ENCODE measurements around the gene CCDC88A.
"Not testable (repeated sequence)": the region's sequence is repeated elsewhere in the genome, so short reads cannot be mapped to it uniquely, and the experiment has no call there.

The CCDC88A gene

DNA sequence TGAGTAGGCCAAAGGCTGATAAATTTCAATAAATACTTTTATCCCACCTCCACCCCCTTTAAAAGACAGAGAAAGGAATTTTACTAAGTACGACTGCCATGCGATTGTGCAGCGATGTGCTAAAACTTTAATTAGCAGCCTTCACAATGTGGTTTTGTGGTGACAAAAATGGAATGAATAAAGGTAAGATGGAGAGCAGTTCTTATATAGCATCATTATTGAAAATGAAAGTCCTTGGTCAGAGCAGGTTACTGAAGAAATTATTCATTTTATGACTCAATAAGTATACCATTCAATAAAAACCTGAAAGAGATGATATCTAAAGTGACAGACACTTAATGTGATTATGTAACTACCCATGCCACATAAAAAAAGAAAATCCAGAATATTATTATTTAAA, 117.4 kb downstream of the CCDC88A start:
- no peak for DNase-seq (ENCODE audit: low read depth)

DNA sequence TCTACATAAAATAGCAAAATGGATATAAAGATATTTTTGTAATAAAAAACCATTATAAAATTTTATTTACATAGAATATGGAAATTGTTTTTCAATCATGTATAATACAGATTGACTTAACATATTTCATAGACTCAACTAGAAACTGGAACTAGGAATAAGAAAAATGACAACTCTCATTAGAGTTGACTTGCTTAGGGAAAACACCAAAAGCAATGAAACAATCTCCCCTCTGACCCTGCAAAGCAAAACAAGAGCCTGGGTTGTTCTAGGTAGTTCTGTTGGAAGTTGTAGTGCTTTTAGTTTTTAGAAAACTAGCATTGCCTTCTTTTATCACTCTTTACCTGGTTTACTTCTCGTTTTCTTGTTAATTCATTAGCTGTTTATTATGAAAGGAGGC, 118.4 kb downstream of the CCDC88A start:
- no peak for DNase-seq (ENCODE audit: low read depth)

DNA sequence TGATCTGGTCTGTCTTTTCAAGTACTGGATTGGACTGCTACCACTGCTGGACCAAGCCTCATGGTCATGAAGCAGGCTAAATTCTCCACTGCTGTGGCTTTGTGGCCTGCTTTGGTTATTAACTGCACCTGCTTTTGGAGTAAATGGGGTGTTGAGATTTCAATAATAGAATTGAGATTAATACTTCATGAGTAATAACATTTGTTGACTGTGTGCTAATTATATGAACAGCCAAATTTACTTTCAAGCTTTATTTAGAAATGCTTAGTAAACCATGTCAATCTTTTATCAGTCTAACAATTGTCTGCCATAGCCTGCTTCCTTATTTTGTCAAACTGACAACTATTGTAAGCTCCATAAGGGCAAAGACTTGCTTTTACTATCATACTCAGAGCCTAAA, 123.3 kb downstream of the CCDC88A start:
- DNase-seq (ENCODE audit: low read depth), result no peak

DNA sequence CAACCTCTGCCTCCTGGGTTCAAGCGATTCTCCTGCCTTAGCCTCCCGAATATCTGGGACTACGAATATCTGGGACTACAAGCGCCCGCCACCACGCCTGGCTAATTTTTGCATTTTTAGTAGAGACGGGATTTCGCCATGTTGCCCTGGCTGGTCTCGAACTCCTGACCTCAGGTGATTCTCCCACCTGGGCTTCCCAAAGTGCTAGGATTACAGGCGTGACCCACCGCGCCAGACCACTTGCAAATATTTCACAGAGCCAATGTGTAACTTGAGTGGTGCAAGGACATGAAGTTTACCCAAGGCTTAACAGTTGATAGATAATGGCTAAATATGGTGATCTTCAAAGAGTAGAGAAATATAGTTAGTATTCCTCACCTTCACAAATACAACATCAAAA, 136.6 kb downstream of the CCDC88A start:
- no peak for DNase-seq (ENCODE audit: low read depth)

DNA sequence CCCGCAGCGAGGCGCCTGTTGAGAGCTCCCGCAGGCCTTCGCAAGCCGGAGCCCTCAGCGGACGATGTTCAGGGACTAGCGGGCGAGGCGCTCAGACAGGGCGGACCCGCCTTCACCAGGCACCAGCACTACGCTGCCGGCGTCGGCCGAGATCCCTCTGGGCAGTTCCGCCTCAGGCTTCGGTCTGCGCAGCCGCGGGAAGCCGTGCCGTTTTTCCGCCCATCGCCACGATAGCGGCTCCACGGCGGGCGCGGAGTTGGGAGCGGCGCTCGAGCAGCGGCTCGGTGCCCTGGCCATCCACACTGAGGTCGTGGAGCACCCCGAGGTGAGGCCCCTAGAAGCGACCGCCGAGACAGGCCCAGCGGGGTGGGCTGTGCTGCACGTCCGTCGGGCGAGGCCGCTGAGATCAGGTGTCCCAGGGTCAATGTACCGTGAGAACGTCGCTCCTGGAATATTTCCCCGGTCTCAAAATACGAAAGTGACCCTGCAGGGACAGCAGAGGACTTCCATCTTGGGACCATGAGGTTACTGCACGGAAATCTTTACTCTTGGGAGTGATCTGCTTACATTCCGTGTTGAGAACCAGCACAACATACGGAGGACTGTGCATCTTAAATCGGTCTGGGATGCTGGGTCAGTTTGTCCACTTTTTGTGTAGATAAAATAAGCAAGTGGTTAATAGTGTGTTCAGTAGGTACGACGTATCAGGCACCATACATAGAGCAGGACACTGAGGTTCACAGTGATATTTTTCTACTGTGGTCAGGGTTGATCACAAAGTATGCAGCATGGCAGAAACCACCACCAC, 137.3 kb downstream of the CCDC88A start:
- peak; percentile 60 for DNase-seq (ENCODE audit: low read depth)

DNA sequence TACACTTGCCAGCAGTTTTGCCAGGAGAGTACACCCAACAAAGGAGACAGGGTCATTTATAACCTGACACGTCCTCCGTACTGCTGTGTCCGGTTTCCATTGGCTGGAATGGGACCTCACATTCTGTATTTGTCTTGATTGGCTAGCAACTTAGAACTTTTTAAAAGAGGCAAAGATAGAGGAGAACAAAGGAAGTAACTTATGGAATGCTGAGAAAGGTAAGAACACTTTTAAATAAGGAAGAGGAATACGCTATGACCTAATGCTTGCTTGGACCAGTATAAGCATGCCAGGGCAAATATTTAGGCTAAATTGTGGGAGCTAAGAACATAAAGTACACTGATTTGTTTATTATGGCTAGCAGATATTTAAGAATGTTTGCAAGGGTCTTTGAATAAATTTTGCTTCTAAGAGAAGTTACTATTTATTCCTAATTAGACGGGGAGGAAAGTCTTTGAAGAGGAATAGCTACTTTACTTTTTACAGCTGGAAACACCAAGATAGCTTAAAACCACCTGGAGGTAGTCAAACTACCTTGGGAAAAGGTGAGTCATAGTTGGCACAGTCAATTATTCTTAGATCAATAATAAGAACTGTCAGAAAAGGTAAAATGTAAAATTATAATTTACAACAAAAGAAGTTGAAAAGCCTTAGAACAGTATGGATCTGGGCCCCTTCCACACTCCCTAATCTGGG, 138.7 kb downstream of the CCDC88A start:
- DNase-seq (ENCODE audit: low read depth), result not testable (repeated sequence)

DNA sequence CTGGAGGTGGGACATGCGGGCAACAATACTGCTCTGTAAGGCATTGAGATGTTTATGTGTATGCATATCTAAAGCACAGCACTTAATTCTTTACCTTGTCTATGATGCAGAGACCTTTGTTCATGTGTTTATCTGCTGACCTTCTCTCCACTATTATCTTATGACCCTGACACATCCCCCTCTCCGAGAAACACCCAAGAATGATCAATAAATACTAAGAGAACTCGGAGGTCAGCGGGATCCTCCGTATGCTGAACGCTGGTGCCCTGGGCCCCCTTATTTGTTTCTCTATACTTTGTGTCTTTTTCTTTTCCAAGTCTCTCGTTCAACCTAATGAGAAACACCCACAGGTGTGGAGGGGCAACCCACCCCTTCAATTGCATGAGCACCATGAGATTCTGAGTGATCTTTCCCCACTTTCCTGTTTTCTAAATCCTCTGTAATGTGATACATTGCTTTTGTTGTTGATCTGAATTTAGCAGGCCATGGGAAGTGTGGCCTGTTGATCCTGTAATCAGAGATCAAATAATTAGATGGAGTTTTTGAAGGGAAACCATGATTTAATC, 139.7 kb downstream of the CCDC88A start:
- not testable (repeated sequence) for DNase-seq (ENCODE audit: low read depth)

DNA sequence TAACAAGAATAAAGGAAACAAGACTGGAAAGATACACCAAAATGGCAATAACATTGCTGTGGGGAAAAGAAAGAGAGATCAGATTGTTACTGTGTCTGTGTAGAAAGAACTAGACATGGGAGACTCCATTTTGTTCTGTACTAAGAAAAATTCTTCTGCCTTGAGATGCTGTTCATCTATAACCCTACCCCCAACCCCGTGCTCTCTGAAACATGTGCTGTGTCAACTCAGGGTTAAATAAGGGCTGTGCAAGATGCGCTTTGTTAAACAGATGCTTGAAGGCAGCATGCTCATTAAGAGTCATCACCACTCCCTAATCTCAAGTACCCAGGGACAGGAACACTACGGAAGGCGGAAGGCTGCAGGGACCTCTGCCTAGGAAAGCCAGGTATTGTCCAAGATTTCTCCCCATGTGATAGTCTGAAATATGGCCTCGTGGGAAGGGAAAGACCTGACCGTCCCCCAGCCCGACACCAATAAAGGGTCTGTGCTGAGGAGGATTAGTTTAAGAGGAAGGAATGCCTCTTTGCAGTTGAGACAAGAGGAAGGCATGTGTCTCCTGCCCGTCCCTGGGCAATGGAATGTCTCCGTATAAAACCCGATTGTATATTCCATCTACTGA, 140.3 kb downstream of the CCDC88A start:
- not testable (repeated sequence) for DNase-seq (ENCODE audit: low read depth)

DNA sequence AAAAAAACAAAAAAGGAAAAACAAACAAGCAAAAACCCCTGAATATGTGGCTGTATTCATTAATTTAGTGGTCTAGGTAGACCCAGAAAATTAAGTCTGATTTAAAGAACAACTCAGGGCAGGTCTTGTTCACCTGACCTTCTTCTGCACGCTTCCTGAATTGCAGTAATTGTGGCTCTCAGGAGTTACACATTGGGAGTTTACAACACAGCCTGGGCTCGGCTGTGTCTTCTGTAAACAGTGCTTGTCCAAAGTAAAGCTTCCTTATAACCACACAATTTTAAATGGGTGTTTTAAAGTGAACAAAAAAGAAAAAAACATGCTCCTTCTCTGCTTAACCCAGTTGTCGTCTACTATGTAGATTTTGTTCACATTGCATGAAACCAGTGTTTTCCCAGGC, 142.3 kb downstream of the CCDC88A start:
- no peak for DNase-seq (ENCODE audit: low read depth)

DNA sequence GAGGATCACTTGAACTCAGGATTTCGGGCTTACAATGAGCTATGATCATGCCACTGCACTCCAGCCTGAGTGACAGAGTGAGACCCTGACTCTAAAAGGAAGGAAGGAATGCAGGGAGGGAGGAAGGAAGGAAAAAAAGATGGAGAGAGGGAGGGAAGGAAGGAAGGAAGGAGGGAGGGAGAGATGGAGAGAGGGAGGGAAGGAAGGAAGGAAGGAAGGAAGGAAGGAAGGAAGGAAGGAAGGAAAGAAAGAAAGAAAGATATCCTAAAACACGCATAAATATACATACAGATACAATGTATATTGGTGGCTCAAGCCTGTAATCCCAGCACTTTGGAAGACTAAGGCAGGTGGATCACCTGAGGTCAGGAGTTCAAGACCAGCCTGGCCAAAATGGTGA, 145.3 kb downstream of the CCDC88A start:
- not testable (repeated sequence) for DNase-seq (ENCODE audit: low read depth)

DNA sequence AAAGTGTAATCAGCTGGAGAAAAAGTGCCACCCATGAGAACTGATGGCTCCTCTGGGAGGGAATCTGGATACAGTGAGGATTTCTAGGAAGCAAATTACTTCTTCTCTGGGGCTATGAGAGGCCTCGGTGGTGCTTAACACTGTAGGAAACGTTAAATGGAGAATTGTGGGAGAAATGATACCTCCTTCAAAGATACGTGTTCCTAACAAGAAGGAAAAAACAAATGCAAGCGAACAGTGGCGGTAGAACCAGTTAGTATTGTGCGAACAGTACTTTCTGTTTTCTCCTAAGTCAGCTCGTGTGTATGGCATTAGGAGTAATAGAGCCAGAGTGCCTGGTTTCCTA, 150.0 kb downstream of the CCDC88A start:
- no peak for DNase-seq (ENCODE audit: low read depth)

DNA sequence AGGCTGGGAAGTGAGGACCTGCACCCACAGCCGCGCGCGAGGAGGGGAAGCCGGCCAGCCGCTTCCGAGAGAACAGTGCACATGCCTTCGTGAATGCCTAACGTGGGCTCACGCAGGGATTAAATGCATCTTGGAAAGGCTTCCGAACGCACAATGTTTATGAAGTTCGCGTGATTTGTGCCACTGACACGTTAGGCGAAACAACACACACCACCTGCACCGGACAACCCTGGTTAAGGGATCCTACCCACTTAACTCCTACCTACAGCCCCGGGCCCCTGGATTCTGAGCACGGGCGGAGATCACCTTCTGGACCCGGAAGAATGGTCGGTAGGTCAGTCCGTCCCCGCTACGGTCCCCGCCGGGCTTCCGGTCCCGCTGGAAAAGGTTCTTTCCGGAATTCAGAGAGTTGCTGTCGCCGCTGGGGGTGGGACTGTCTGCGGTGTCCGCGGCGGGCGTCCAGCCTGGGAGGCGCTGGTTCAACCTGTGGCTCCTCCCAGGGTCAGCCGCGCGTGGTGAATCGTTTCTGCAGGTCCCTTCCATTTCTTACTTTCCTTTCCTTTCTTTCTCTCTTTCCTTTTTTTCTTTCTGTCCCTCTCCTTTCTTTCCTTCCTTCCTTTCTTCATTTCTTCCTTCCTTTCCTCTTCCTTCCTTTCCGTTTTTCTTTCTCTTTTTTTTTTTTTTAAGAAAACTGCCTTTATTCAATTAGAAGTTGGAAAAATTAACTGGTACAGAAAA, 150.6 kb downstream of the CCDC88A start, which contains the start of gene MTIF2:
TSS of gene MTIF2 (minus strand) at position 325 of the 738 bp plus-strand sequence. CDS start 5,373 bp downstream, outside the sequence.
- DNase-seq (ENCODE audit: low read depth), result peak; percentile 79

DNA sequence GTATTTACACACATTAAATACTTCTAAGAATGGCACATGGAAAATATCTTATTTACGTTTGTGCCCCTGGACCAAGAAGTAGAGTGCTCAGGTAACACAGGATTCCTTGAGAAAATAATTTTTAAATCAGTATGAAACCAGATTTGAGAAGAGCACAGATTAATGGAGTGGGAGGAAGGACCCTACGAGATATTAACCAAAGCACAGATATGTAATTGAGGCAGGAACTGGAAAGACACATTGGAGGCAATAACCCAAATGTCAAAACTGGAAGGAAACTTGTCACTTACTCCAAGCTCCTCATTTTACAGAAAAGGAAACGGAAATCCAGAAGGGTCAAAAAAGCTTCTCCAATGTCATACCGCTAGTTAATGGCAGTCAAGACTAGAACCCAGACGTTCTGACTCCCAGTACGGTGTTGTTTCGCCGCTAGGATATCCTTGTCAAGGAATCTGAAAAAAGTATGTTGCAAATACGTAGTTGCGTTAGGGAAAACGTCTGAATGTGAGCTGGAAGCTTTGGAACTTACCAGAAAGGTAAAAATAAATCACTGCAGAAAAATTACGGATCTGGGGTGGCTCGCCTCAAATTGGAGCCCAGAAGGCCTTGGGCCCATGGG, 151.3 kb downstream of the CCDC88A start:
- DNase-seq (ENCODE audit: low read depth), result no peak

DNA sequence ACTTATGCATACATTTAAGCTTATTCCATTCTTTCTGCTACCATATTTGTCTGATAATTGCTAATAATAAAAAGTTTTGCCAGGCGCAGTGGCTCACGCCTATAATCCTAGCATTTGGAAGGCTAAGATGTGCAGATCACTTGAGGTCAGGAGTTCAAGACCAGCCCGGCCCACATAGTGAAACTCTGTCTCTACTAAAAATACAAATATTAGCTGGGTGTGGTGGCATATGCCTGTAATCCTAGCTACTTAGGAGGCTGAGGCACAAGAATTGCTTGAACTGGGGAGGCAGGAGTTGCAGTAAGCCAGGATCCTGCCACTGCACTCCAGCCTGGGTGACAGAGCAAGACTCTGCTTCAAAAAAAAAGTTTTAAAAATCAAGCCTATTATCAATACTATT, 160.1 kb downstream of the CCDC88A start:
- not testable (repeated sequence) for DNase-seq (ENCODE audit: low read depth)

DNA sequence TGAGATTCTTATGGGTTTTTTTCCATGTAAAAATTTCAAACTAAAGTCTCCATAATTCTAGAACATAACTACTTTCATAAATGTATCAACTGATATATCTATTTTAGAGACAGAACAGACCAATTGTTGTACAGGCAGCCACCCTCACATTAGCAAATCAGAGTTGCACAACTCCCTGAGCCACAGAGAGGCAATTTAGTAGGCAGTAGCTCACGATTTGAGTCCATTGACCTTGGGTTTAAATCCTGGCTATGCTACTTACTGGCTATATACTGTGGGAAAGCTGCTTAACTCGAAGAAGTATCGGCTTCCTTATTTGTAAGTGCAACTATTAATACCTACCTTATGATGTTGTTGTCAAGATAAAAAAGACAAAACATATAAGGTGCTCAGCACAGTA, 166.8 kb downstream of the CCDC88A start:
- DNase-seq (ENCODE audit: low read depth), result no peak

DNA sequence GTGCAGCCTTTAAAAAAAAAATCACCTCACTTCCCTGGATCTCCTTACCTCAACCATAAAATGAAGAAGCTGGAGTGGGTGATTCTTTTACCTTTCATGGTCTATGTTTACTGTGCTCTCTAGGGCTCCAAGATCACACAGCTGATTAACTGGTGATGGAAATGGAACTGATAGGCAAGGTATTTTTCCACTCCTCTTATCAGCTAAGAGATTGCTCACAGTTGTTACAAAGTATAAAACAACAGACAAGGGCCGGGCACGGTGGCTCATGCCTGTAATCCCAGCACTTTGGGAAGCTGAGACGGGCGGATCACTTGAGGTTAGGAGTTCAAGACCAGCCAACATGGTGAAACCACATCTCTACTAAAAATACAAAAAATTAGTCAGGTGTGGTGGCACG, 172.6 kb downstream of the CCDC88A start:
- DNase-seq (ENCODE audit: low read depth), result no peak

DNA sequence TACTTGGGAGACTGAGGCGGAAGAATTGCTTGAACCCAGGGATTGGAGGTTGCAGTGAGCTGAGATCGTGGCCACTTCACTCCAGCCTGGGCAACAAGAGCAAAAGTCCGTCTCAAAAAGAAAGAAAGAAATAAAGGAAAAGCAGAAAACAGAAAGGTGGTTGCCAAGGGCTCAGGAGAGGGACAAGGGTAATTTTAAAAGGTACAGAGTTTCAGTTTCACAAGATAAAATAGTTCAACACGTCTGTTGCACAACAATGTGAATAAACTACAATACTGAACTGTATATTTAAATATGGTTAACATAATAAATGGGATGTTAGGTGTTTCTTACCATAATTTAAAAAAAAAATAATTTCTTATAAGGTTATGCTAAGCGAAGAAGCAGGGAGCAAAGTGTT, 174.2 kb downstream of the CCDC88A start:
- no peak for DNase-seq (ENCODE audit: low read depth)

DNA sequence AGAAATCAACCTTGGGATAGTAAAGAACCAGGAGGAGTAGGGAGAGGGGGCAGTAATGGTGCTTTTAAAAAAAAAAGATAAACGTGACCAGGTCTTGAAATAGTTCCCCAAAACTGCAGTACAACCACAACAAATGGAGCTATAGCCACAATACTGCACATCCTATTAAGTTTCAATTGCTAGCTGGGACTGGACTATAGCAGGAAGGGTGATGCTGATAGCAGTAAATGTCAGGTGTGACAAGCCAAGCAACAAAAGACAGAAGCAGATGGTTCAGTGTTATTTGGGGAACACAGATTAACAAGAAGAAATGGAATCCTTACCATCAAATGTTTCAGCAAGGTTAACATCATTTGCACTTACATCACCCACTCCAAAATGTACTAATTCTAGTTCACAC, 177.0 kb downstream of the CCDC88A start:
- DNase-seq (ENCODE audit: low read depth), result no peak

DNA sequence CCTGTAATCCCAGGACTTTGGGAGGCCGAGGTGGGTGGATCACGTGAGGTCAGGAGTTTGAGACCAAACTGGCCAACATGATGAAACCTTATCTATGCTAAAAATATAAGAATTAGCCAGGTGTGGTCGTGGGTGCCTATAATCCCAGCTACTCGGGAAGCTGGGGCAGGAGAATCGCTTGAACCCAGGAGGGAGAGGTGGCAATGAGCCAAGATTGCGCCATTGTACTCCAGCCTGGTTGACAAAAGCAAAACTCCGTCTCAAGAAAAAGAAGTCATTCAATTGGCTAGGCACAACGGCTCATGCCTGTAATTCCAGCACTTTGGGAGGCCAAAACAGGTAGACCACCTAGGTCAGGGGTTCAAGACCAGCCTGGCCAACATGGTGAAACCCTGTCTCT, 178.1 kb downstream of the CCDC88A start:
- not testable (repeated sequence) for DNase-seq (ENCODE audit: low read depth)

DNA sequence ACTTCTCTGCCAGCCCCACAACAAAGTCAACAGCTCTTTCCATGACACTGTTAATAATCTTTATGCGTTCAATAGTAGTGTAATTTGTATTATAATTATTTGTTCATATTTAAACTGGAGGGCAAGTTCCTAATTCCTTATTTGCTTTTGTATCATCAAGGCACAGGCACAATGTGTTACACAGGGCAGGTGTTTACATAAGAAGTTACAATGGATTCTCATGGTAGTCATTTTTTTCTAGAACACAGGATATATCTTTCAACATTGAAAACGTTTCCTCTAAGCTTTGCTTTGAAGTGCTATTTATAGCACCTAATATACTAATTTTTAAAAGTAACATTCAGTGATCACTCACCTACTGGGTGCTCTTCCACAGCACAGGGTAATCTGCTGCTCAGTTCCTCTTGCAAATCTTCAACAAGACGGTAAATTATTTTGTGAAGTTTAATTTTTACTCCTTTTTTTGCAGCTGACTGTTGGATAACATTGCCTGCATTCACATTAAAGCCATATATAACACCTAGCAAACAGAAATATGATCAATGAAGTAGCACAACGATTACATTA, 179.9 kb downstream of the CCDC88A start:
- no peak for DNase-seq (ENCODE audit: low read depth)

Measured in CMK (cell line).